GM19240 (cell line): ENCODE measurements around the gene PARL.

Experiments
- DNase-seq: peaks from one replicate; pipeline ENCODE4 v3.0.0; 2011; ENCODE audit warnings: low spot score; ENCODE audit not compliant: insufficient read length

The PARL gene, protein sequence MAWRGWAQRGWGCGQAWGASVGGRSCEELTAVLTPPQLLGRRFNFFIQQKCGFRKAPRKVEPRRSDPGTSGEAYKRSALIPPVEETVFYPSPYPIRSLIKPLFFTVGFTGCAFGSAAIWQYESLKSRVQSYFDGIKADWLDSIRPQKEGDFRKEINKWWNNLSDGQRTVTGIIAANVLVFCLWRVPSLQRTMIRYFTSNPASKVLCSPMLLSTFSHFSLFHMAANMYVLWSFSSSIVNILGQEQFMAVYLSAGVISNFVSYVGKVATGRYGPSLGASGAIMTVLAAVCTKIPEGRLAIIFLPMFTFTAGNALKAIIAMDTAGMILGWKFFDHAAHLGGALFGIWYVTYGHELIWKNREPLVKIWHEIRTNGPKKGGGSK

GRCh38 chr3:183884427-183885296 is at the start of gene PARL:
PARL (minus strand) TSS chr3:183884880; CDS start chr3:183884846, 34 bp downstream.
- DNase-seq: peak; percentile 92

- no peak for DNase-seq
Measured at GRCh38 chr3:183933160-183933559, 48.5 kb upstream of the PARL start.

- no peak for DNase-seq
Measured at GRCh38 chr3:183931881-183932280, 47.2 kb upstream of the PARL start.

GRCh38 chr3:183930086-183930485 is 45.4 kb upstream of the PARL start:
- DNase-seq: no peak

DNA sequence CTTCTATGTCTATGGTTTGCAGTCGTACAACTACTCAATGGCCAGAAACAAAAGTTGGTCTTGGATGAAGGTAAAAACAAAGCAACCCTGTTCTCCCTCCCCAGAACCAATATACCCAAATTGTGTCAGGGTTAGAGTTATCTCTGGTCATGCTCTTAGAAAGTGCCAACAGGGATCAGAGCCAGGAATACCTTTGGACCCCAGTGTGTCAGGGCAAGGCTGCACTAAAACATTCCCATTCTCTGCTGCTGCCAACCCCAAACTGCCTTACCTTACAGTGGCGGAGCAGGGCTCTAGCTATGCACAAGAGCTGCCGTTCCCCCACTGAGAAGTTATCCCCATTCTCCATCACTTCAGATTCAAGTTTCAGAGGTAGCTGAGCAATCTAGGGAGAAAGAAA is 42.4 kb upstream of the PARL start:
- DNase-seq: no peak

DNA sequence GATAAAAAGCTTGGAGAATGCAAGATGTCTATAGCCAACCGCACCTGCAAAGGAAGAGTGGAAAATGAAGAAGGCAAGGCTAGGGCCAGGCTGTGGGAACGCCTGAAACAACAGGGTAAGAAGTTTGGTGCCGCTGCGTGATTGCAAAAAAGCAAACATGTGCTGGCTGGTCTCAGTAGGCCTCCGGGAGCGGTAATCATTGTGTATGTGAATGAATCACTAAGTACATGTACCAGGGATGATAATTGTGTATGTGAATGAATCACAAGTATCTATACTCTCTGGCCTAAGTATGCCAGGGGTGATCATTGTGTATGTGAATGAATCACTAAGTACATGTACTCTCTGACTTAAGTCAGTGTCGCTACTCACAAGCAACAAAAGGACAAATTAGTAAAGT is 40.3 kb upstream of the PARL start:
- no peak for DNase-seq

- DNase-seq: no peak
Measured at GRCh38 chr3:183924543-183924942, 39.9 kb upstream of the PARL start.

DNA sequence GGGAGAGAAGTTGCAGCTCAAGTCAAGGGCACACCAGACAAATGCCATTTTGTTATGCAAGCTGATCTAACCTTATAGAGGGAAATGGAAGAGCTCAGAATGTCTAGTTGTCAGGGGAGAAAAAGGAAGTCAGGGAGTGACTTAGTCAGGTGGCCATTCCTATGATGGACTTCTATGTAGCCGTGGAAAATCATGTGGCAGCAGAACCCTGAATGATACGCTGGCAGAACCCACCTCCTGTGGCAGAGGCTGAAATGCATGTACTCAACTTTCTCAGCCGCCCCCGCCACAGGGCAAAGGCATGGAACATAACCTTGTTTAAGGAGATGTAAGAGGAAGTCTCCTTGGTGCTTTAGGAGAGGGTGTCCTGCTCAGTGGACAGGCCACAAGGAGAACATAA is 37.7 kb upstream of the PARL start:
- DNase-seq: no peak

DNA sequence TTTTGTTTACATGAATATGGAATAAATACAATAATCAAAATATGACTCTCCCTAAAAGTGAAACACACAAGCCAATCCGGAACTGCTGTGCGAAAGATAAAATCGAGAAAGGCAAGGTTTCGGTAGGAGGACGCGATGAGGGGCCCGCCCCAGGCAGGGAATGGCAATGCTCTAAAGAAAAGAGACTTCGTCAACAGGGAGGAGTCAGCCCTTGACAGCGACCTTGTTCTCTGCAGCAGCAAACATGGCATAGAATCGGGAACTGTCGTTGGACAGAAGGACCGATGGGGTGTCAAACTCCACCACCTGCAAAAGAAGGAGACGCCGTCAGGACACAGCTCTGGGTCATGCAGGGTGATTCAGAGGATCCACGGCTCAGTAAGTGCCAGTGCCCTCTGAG is 36.4 kb upstream of the PARL start:
- no peak for DNase-seq

DNA sequence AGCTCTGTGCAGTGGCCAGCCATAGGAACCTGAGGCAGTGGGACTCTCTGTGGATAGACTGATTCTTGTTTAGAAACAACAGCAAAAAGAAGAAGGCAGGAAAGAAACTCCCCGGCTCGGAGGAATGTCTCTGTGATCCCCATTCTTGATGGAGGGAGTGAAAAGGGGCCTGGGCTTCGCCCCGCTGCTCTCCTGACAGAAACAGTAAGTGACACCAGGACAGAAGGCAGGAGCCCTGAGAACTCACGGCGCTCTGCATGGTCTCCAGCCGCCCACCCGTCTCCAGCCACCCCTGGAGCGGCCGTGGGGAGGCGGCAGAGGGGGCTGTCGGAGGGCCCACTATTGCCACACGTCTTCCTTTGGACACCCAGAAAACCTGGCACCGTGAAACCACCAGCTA is 35.7 kb upstream of the PARL start:
- DNase-seq: no peak

DNA sequence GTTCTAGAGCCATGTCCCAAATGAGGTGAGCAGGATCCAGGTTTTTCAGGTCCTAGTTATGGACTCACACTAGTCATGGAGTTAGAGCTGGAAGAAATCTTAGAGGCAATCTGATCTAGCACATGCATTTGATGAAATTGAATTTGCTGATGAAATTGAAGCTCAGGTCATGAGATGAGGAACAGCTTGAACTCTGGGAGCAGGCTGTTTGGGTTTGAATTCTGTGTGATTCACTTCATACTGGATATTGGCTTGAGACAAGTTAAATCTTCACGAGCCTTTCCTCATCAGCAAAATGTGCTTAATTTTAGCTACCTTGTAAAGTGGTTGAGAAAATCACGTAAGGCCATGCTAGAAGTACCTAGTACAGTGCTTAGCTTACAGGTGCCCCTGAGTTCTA is 33.5 kb upstream of the PARL start:
- DNase-seq: no peak

DNA sequence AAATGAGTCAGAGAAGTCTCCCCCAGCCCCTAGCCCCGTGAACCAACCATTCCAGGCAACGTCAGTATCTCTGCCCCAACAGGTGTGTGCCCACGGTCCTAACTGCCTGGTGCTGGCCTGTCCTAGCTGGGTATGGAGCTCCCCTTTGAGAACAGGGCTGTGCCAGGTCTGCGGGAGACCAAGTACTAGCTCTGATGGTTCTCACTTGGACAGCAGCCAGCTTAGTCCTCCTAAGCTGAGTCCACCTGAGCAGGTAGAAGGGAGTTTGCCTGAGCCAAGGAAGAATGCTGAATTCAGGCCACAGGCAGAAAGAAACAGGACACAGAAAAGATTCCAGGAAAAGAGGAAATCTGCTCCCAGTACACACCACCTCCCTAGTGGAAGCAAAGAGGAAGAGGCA is 33.1 kb upstream of the PARL start:
- DNase-seq: no peak

- no peak for DNase-seq
Measured at GRCh38 chr3:183914856-183915255, 30.2 kb upstream of the PARL start.

DNA sequence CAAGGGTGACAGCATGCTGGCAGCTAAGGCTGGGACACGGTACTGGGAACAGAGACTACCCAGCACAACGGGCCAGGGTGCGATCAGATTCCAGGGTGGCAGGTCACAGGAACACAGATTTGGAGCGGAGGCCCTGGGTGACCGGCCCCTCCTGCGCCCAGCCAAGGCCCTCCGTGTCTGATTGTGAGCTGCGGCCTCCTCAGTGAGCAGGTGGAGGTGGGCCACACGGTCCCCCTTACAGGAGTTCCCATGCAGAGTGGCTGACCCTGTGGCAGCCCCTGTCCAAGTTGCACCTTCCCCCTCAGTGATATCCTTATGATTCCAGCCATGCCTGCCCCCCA is 28.9 kb upstream of the PARL start:
- DNase-seq: no peak

GRCh38 chr3:183912895-183913579 is 28.4 kb upstream of the PARL start:
- no peak for DNase-seq

DNA sequence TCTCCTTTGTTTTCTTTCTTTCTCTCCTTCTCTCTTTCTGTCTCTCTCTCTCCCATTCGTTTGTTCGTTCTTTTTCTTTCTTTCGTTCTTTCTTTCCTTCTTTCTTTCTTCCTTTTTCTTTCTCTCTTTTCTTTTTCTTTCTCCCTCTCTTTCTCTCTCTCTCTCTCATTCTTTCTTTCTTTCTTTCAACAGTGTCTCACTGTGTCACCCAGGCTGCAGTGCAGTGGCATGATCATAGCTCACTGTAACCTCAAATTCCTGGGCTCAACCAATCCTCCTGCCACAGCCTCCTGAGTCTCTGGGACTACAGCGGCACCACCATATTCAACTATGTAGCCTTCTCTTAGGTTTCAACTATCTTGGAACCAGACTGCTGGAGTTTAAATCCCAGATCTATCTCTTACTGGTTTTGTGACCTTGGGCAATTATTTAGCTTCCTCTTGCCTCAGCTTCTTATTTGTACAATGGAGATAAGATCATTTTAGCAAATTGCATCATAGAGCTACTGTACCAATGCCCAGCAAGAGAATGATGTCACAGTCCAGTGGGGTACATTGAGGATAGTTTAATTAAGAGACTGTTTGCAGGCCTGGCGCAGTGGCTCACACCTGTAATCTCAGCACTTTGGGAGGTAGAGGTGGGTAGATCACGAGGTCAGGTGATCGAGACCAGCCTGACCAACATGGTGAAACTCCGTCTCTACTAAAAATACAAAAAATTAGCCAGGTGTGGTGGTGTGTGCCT is 27.3 kb upstream of the PARL start:
- DNase-seq: no peak

- DNase-seq: no peak
Measured at GRCh38 chr3:183911087-183911486, 26.4 kb upstream of the PARL start.

DNA sequence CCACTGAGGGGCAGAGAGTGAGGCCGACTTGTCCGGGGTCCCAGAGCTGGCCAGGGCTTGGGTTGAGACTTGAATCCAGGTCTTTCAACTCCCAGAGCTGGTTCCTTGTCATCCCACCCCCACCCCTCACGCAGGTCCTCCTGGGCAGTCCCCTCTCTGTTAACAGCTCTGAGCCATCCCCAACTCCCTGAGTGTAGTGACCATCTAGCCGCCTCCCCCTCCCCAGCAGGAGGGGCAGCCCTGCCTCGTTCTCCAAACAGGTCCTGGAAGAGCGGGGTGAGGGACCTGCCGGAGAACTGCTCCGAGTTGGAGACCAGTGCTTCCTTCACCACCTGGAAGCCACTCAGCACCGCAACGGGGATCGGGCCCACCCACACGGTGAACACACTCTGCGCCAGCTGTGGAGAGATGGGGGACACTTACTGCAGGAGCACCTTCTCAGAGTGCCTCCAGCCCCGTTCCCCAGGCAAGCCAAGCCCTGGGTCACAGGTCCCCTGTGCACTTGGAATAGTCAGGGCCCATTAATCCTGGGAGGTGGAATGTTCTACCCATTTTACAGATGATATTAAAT is 24.4 kb upstream of the PARL start:
- no peak for DNase-seq

DNA sequence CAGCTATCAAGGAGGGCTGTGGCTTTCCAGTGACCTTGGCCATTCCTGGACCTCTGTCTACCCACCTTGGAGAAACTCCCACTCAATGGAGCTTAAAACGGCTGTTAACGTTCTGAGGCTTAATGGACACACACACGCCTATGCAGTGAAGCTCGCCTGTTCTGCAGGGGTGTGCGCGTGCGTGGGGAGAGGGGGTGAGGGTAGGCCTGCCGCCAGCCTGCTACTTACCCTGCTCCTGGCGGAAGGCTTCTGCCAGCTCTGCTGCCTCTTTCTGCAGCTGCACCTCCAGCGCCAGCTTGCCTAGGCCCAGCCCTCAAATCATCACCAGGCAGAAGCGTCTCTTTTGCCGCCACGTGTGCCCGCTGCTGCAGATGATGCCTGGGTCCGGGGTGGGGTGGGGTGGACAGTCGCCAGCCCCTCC is 23.2 kb upstream of the PARL start:
- no peak for DNase-seq

DNA sequence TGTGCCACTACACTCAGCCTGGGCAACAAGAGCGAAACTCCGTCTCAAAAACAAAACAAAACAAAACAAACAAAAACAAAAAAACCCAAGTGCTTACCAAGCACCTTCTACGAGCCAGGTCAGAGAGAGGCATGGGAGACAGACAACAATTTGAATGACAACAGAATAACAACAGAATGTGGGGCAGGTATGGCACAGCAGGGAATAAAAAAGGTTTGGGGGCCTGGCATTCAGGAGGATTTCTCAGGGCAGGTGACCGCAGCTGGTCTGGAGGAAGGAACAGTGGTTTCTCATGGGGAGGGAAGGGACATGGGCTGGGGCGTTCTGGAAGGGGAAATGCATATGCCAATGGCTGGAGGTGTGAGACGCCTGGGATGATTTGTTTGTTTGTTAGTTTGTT is 22.5 kb upstream of the PARL start:
- DNase-seq: no peak

DNA sequence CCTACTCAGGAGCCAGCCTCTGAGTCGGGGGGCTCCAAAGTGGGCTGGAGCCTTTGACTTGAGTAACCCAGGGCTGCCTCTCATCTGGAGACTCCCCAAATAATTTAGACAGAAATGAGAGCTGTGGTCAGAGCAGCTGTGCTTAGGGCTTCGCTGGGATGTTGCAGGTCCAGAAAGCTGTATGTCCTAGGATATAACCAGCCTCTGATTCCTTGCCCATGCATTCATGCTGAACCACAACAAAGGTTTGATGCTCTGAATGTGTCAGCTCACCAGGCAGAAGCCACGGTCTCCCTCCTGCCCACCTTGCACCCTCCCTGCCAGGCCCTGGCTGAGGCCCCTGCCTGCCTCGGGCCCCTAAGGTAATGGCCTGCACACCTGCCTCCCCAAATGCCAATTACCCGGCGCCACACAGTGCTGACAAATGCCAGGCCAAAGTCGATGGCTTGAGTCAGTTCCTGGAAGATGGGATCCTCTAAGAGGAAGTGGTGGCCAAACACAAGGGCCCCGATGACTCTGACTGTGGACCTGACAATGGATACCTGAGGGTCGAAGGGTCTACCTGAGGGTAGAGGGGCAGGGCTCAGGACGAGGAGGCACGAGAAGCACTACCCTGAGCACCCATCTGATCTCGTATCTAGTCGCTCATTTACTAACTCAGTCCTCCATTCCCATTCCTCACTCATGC is 21.7 kb upstream of the PARL start:
- no peak for DNase-seq
